ENCODE results near the gene KIF6. TPM values are rescaled to one million over a fixed set of nuclear protein-coding genes. Genes with fewer than 3 reads are reported as not detected.

KIF6 gene
- polyA plus RNA-seq, 3 donors = not detected

DNA sequence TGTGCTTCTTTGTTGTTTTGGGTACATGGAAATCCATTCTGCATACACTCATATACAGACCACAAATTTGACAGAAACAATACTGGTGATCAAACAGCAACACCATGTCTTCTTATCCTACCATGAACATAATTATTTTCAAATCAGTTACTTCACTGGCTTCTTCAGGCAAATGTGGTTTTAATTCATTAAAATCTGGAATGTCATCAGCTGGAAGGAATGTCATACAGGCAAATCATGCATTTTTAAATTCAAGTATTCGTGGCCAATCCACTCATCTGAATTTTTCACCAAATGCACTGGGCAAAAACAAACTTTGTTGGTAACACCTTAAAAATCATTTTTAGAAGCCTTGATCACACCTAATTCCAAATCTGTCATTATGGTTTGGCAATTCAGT, 59.3 kb downstream of the KIF6 start:
- Histone ChIP-seq H3K4me2 (replicated peaks; ENCODE audit: extremely low read depth, low read length, poor library complexity, severe bottlenecking) (no peak overlapping the region), H3K9ac (ENCODE audit: insufficient read depth, low read length, poor library complexity, severe bottlenecking) (no peak overlapping the region), H3K36me3 (replicated peaks in 1 of 2; ENCODE audit: control insufficient read depth in 1 of 2, insufficient read depth in 2 of 2, low read length in 2 of 2) (no peaks in the 10 kb centered on the region), H4K20me1 (ENCODE audit: insufficient read depth, low read length) (no peaks in the 10 kb centered on the region), H3K79me2 (ENCODE audit: insufficient read depth, low read length) (no peaks in the 10 kb centered on the region), H3K4me1 (ENCODE audit: control insufficient read depth in 1 of 2, insufficient read depth in 2 of 2, low read length in 2 of 2) (no peaks in the 10 kb centered on the region), H3K9me3 (replicated peaks in 1 of 2; ENCODE audit: control insufficient read depth in 1 of 2, insufficient read depth in 1 of 2, low read length in 2 of 2) (no peaks in the 10 kb centered on the region), H3K27ac (ENCODE audit: low read depth in 1 of 2, low read length in 2 of 2) (no peak overlapping the region), H3K27me3 (ENCODE audit: control insufficient read depth in 2 of 2, insufficient read depth in 2 of 2, low read length in 2 of 2) (peaks cover 0 to 2% of the 10 kb centered on the region in 2 donors), H2AFZ (ENCODE audit: insufficient read depth, low read depth, low read length, poor library complexity, severe bottlenecking) (no peak overlapping the region), H3K4me3 (replicated peaks in 1 of 3; ENCODE audit: low read depth in 2 of 3, low read length in 3 of 3) (no peak overlapping the region)
- Mint-ChIP-seq H3K4me1 (no peaks in the 10 kb centered on the region), H3K27me3 (ENCODE audit: low read depth in 3 of 3) (peaks cover 0 to 7% (median 7%) of the 10 kb centered on the region in 3 donors), H3K9me3 (peaks cover 0 to 2% (median 0%) of the 10 kb centered on the region in 7 donors), H3K27ac (no peak overlapping the region), H3K36me3 (no peaks in the 10 kb centered on the region), H3K4me3 (no peak overlapping the region)
- no peak for DNase-seq
- TF ChIP-seq, protein P1, sequence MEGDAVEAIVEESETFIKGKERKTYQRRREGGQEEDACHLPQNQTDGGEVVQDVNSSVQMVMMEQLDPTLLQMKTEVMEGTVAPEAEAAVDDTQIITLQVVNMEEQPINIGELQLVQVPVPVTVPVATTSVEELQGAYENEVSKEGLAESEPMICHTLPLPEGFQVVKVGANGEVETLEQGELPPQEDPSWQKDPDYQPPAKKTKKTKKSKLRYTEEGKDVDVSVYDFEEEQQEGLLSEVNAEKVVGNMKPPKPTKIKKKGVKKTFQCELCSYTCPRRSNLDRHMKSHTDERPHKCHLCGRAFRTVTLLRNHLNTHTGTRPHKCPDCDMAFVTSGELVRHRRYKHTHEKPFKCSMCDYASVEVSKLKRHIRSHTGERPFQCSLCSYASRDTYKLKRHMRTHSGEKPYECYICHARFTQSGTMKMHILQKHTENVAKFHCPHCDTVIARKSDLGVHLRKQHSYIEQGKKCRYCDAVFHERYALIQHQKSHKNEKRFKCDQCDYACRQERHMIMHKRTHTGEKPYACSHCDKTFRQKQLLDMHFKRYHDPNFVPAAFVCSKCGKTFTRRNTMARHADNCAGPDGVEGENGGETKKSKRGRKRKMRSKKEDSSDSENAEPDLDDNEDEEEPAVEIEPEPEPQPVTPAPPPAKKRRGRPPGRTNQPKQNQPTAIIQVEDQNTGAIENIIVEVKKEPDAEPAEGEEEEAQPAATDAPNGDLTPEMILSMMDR (IDR thresholded peaks at IDR 0.05) = no peak
- 86% methylated on average over 1 of the region's 1 CpG for WGBS (ENCODE audit: insufficient coverage)
- intact Hi-C loops (cut with micrococcal nuclease) = no loop called here

DNA sequence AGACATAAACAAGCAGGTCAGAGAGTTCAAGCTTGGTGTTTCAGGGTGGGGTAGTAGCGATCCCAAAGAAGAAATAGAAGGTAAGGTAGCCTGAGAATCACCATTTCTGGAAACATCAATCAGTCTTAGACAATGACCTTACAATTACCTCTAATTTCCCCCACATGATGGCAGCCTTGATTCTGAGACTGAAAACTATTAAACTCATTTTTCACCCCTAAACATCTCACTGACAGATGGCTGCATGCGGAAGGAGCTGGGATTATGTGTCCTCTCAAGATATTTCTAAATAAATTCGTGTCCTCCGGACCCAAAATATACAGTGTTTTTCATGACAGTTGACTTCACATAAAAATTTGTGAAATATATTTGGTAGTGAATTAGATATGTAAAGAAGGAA, 61.0 kb downstream of the KIF6 start:
- intact Hi-C loops (cut with micrococcal nuclease) = no loop called here
- H3K36me3 Mint-ChIP-seq = no peaks in the 10 kb centered on the region
- no peak overlapping the region for H3K4me3 ChIP-seq (replicated peaks in 1 of 3; ENCODE audit: low read depth in 2 of 3, low read length in 3 of 3)
- no peak for DNase-seq
- no peaks in the 10 kb centered on the region for H3K36me3 ChIP-seq (replicated peaks in 1 of 2; ENCODE audit: control insufficient read depth in 1 of 2, insufficient read depth in 2 of 2, low read length in 2 of 2)
- no peak overlapping the region for H3K4me2 ChIP-seq (replicated peaks; ENCODE audit: extremely low read depth, low read length, poor library complexity, severe bottlenecking)
- no CpG with 5 or more reads among the region's 4 CpGs for WGBS (ENCODE audit: insufficient coverage)
- H3K27ac ChIP-seq (ENCODE audit: low read depth in 1 of 2, low read length in 2 of 2) = no peak overlapping the region
- H3K27me3 ChIP-seq (ENCODE audit: control insufficient read depth in 2 of 2, insufficient read depth in 2 of 2, low read length in 2 of 2) = peaks cover 0 to 2% of the 10 kb centered on the region in 2 donors
- no peak overlapping the region for H3K4me3 Mint-ChIP-seq
- H3K79me2 ChIP-seq (ENCODE audit: insufficient read depth, low read length) = no peaks in the 10 kb centered on the region
- H3K9ac ChIP-seq (ENCODE audit: insufficient read depth, low read length, poor library complexity, severe bottlenecking) = no peak overlapping the region
- H3K4me1 ChIP-seq (ENCODE audit: control insufficient read depth in 1 of 2, insufficient read depth in 2 of 2, low read length in 2 of 2) = no peaks in the 10 kb centered on the region
- peaks cover 0 to 7% (median 7%) of the 10 kb centered on the region in 3 donors for H3K27me3 Mint-ChIP-seq (ENCODE audit: low read depth in 3 of 3)
- H3K9me3 Mint-ChIP-seq = peaks cover 0 to 6% (median 0%) of the 10 kb centered on the region in 7 donors
- no peaks in the 10 kb centered on the region for H3K4me1 Mint-ChIP-seq
- TF ChIP-seq, protein P1 (IDR thresholded peaks at IDR 0.05) = no peak
- no peak overlapping the region for H2AFZ ChIP-seq (ENCODE audit: insufficient read depth, low read depth, low read length, poor library complexity, severe bottlenecking)
- no peaks in the 10 kb centered on the region for H4K20me1 ChIP-seq (ENCODE audit: insufficient read depth, low read length)
- H3K27ac Mint-ChIP-seq = no peak overlapping the region
- no peaks in the 10 kb centered on the region for H3K9me3 ChIP-seq (replicated peaks in 1 of 2; ENCODE audit: control insufficient read depth in 1 of 2, insufficient read depth in 1 of 2, low read length in 2 of 2)

Data from CD14-positive monocyte (primary cell).